Measurements from ENCODE around the gene CCDC112.
A peak's percentile ranks its signal among the peaks of the same experiment; 100 is the strongest.

CCDC112 gene

GRCh38 chr5:115319007-115319406, 22.6 kb upstream of the CCDC112 start:
- Histone ChIP-seq H3K36me3 (ENCODE audit: control insufficient read depth in 2 of 2, insufficient read depth in 2 of 2, low read length in 2 of 2) (no peaks in the 10 kb centered on the region), H3K4me1 (ENCODE audit: control insufficient read depth in 2 of 2, insufficient read depth in 2 of 2, low read length in 2 of 2) (no peaks in the 10 kb centered on the region), H3K27me3 (ENCODE audit: control insufficient read depth in 2 of 2, insufficient read depth in 2 of 2, low read length in 2 of 2) (no peaks in the 10 kb centered on the region), H3K4me3 (ENCODE audit: low read length in 2 of 2) (no peak overlapping the region), H3K9me3 (ENCODE audit: control insufficient read depth in 2 of 2, low read length in 2 of 2) (no peaks in the 10 kb centered on the region), H3K9ac (ENCODE audit: low read depth in 1 of 2, low read length in 2 of 2) (no peak overlapping the region), H3K27ac (ENCODE audit: low read depth in 2 of 2, low read length in 2 of 2) (no peak overlapping the region)

- no peak overlapping the region for H3K4me3 ChIP-seq (ENCODE audit: low read length in 2 of 2)
- no peaks in the 10 kb centered on the region for H3K4me1 ChIP-seq (ENCODE audit: control insufficient read depth in 2 of 2, insufficient read depth in 2 of 2, low read length in 2 of 2)
- H3K36me3 ChIP-seq (ENCODE audit: control insufficient read depth in 2 of 2, insufficient read depth in 2 of 2, low read length in 2 of 2), result no peaks in the 10 kb centered on the region
- no peaks in the 10 kb centered on the region for H3K9me3 ChIP-seq (ENCODE audit: control insufficient read depth in 2 of 2, low read length in 2 of 2)
- H3K27me3 ChIP-seq (ENCODE audit: control insufficient read depth in 2 of 2, insufficient read depth in 2 of 2, low read length in 2 of 2), result no peaks in the 10 kb centered on the region
- H3K9ac ChIP-seq (ENCODE audit: low read depth in 1 of 2, low read length in 2 of 2), result no peak overlapping the region
- no peak overlapping the region for H3K27ac ChIP-seq (ENCODE audit: low read depth in 2 of 2, low read length in 2 of 2)
These were observed 21.3 kb upstream of the CCDC112 start for GRCh38 chr5:115317736-115318135.

GRCh38 chr5:115317320-115317719, 20.9 kb upstream of the CCDC112 start:
- H3K9ac ChIP-seq (ENCODE audit: low read depth in 1 of 2, low read length in 2 of 2), result no peak overlapping the region
- H3K4me1 ChIP-seq (ENCODE audit: control insufficient read depth in 2 of 2, insufficient read depth in 2 of 2, low read length in 2 of 2), result no peaks in the 10 kb centered on the region

GRCh38 chr5:115313632-115314031, 17.2 kb upstream of the CCDC112 start:
- no peak overlapping the region for H3K27ac ChIP-seq (ENCODE audit: low read depth in 2 of 2, low read length in 2 of 2)
- H3K27me3 ChIP-seq (ENCODE audit: control insufficient read depth in 2 of 2, insufficient read depth in 2 of 2, low read length in 2 of 2), result no peaks in the 10 kb centered on the region

More at GRCh38 chr5:115317320-115317719, 20.9 kb upstream of the CCDC112 start:
- H3K27me3 ChIP-seq (ENCODE audit: control insufficient read depth in 2 of 2, insufficient read depth in 2 of 2, low read length in 2 of 2), result no peaks in the 10 kb centered on the region
- no peak overlapping the region for H3K4me3 ChIP-seq (ENCODE audit: low read length in 2 of 2)
- H3K9me3 ChIP-seq (ENCODE audit: control insufficient read depth in 2 of 2, low read length in 2 of 2), result no peaks in the 10 kb centered on the region
- H3K36me3 ChIP-seq (ENCODE audit: control insufficient read depth in 2 of 2, insufficient read depth in 2 of 2, low read length in 2 of 2), result no peaks in the 10 kb centered on the region
- H3K27ac ChIP-seq (ENCODE audit: low read depth in 2 of 2, low read length in 2 of 2), result no peak overlapping the region

GRCh38 chr5:115313052-115313451, 16.6 kb upstream of the CCDC112 start:
- H3K9ac ChIP-seq (ENCODE audit: low read depth in 1 of 2, low read length in 2 of 2), result no peak overlapping the region
- H3K27me3 ChIP-seq (ENCODE audit: control insufficient read depth in 2 of 2, insufficient read depth in 2 of 2, low read length in 2 of 2), result no peaks in the 10 kb centered on the region
- no peak overlapping the region for H3K27ac ChIP-seq (ENCODE audit: low read depth in 2 of 2, low read length in 2 of 2)
- no peaks in the 10 kb centered on the region for H3K36me3 ChIP-seq (ENCODE audit: control insufficient read depth in 2 of 2, insufficient read depth in 2 of 2, low read length in 2 of 2)
- H3K4me3 ChIP-seq (ENCODE audit: low read length in 2 of 2), result no peak overlapping the region
- no peaks in the 10 kb centered on the region for H3K4me1 ChIP-seq (ENCODE audit: control insufficient read depth in 2 of 2, insufficient read depth in 2 of 2, low read length in 2 of 2)
- no peaks in the 10 kb centered on the region for H3K9me3 ChIP-seq (ENCODE audit: control insufficient read depth in 2 of 2, low read length in 2 of 2)

More at GRCh38 chr5:115313632-115314031, 17.2 kb upstream of the CCDC112 start:
- Histone ChIP-seq H3K36me3 (ENCODE audit: control insufficient read depth in 2 of 2, insufficient read depth in 2 of 2, low read length in 2 of 2) (no peaks in the 10 kb centered on the region), H3K9ac (ENCODE audit: low read depth in 1 of 2, low read length in 2 of 2) (no peak overlapping the region), H3K9me3 (ENCODE audit: control insufficient read depth in 2 of 2, low read length in 2 of 2) (no peaks in the 10 kb centered on the region), H3K4me1 (ENCODE audit: control insufficient read depth in 2 of 2, insufficient read depth in 2 of 2, low read length in 2 of 2) (no peaks in the 10 kb centered on the region), H3K4me3 (ENCODE audit: low read length in 2 of 2) (no peak overlapping the region)

- H3K27ac ChIP-seq (ENCODE audit: low read depth in 2 of 2, low read length in 2 of 2), result no peak overlapping the region
- H3K9me3 ChIP-seq (ENCODE audit: control insufficient read depth in 2 of 2, low read length in 2 of 2), result no peaks in the 10 kb centered on the region
- no peaks in the 10 kb centered on the region for H3K27me3 ChIP-seq (ENCODE audit: control insufficient read depth in 2 of 2, insufficient read depth in 2 of 2, low read length in 2 of 2)
- H3K4me3 ChIP-seq (ENCODE audit: low read length in 2 of 2), result no peak overlapping the region
- no peaks in the 10 kb centered on the region for H3K36me3 ChIP-seq (ENCODE audit: control insufficient read depth in 2 of 2, insufficient read depth in 2 of 2, low read length in 2 of 2)
- H3K4me1 ChIP-seq (ENCODE audit: control insufficient read depth in 2 of 2, insufficient read depth in 2 of 2, low read length in 2 of 2), result peaks cover 6 to 8% of the 10 kb centered on the region in 2 donors
- H3K9ac ChIP-seq (ENCODE audit: low read depth in 1 of 2, low read length in 2 of 2), result no peak overlapping the region
These were observed 13.4 kb upstream of the CCDC112 start for GRCh38 chr5:115309751-115310370.

GRCh38 chr5:115308815-115309214, 12.4 kb upstream of the CCDC112 start:
- Histone ChIP-seq H3K27ac (ENCODE audit: low read depth in 2 of 2, low read length in 2 of 2) (no peak overlapping the region), H3K36me3 (ENCODE audit: control insufficient read depth in 2 of 2, insufficient read depth in 2 of 2, low read length in 2 of 2) (no peaks in the 10 kb centered on the region), H3K4me1 (ENCODE audit: control insufficient read depth in 2 of 2, insufficient read depth in 2 of 2, low read length in 2 of 2) (peaks cover 6 to 8% of the 10 kb centered on the region in 2 donors), H3K9ac (ENCODE audit: low read depth in 1 of 2, low read length in 2 of 2) (no peak overlapping the region), H3K27me3 (ENCODE audit: control insufficient read depth in 2 of 2, insufficient read depth in 2 of 2, low read length in 2 of 2) (no peaks in the 10 kb centered on the region), H3K4me3 (ENCODE audit: low read length in 2 of 2) (no peak overlapping the region), H3K9me3 (ENCODE audit: control insufficient read depth in 2 of 2, low read length in 2 of 2) (no peaks in the 10 kb centered on the region)

- H3K36me3 ChIP-seq (ENCODE audit: control insufficient read depth in 2 of 2, insufficient read depth in 2 of 2, low read length in 2 of 2), result no peaks in the 10 kb centered on the region
- H3K9me3 ChIP-seq (ENCODE audit: control insufficient read depth in 2 of 2, low read length in 2 of 2), result no peaks in the 10 kb centered on the region
- peak overlapping the region in 1 of 2 donors; percentile 6 for H3K4me3 ChIP-seq (ENCODE audit: low read length in 2 of 2)
- peaks cover 6 to 8% of the 10 kb centered on the region in 2 donors for H3K4me1 ChIP-seq (ENCODE audit: control insufficient read depth in 2 of 2, insufficient read depth in 2 of 2, low read length in 2 of 2)
- H3K27me3 ChIP-seq (ENCODE audit: control insufficient read depth in 2 of 2, insufficient read depth in 2 of 2, low read length in 2 of 2), result peaks cover 0 to 1% of the 10 kb centered on the region in 2 donors
- H3K27ac ChIP-seq (ENCODE audit: low read depth in 2 of 2, low read length in 2 of 2), result peak overlapping the region; percentile 28 to 61
- H3K9ac ChIP-seq (ENCODE audit: low read depth in 1 of 2, low read length in 2 of 2), result peak overlapping the region in 1 of 2 donors; percentile 3
These were observed 9.6 kb upstream of the CCDC112 start for GRCh38 chr5:115306011-115306536.

GRCh38 chr5:115304496-115304895, 8.0 kb upstream of the CCDC112 start:
- peaks cover 6 to 8% of the 10 kb centered on the region in 2 donors for H3K4me1 ChIP-seq (ENCODE audit: control insufficient read depth in 2 of 2, insufficient read depth in 2 of 2, low read length in 2 of 2)
- no peaks in the 10 kb centered on the region for H3K9me3 ChIP-seq (ENCODE audit: control insufficient read depth in 2 of 2, low read length in 2 of 2)

GRCh38 chr5:115298811-115299210, 2.4 kb upstream of the CCDC112 start:
- Histone ChIP-seq H3K9me3 (ENCODE audit: control insufficient read depth in 2 of 2, low read length in 2 of 2) (no peaks in the 10 kb centered on the region), H3K4me1 (ENCODE audit: control insufficient read depth in 2 of 2, insufficient read depth in 2 of 2, low read length in 2 of 2) (peaks cover 0 to 6% of the 10 kb centered on the region in 2 donors), H3K9ac (ENCODE audit: low read depth in 1 of 2, low read length in 2 of 2) (no peak overlapping the region), H3K36me3 (ENCODE audit: control insufficient read depth in 2 of 2, insufficient read depth in 2 of 2, low read length in 2 of 2) (no peaks in the 10 kb centered on the region), H3K27ac (ENCODE audit: low read depth in 2 of 2, low read length in 2 of 2) (no peak overlapping the region), H3K4me3 (ENCODE audit: low read length in 2 of 2) (no peak overlapping the region), H3K27me3 (ENCODE audit: control insufficient read depth in 2 of 2, insufficient read depth in 2 of 2, low read length in 2 of 2) (peaks cover 0 to 1% of the 10 kb centered on the region in 2 donors)

More at GRCh38 chr5:115304496-115304895, 8.0 kb upstream of the CCDC112 start:
- Histone ChIP-seq H3K9ac (ENCODE audit: low read depth in 1 of 2, low read length in 2 of 2) (no peak overlapping the region), H3K36me3 (ENCODE audit: control insufficient read depth in 2 of 2, insufficient read depth in 2 of 2, low read length in 2 of 2) (no peaks in the 10 kb centered on the region), H3K27ac (ENCODE audit: low read depth in 2 of 2, low read length in 2 of 2) (no peak overlapping the region), H3K4me3 (ENCODE audit: low read length in 2 of 2) (no peak overlapping the region), H3K27me3 (ENCODE audit: control insufficient read depth in 2 of 2, insufficient read depth in 2 of 2, low read length in 2 of 2) (peaks cover 0 to 1% of the 10 kb centered on the region in 2 donors)

Measured in mucosa of rectum (tissue), 2 donors.